ENCODE results near the gene SGPP2.
"Not testable (repeated sequence)": the region's sequence is repeated elsewhere in the genome, so short reads cannot be mapped to it uniquely, and the experiment has no call there.

SGPP2 gene

DNA sequence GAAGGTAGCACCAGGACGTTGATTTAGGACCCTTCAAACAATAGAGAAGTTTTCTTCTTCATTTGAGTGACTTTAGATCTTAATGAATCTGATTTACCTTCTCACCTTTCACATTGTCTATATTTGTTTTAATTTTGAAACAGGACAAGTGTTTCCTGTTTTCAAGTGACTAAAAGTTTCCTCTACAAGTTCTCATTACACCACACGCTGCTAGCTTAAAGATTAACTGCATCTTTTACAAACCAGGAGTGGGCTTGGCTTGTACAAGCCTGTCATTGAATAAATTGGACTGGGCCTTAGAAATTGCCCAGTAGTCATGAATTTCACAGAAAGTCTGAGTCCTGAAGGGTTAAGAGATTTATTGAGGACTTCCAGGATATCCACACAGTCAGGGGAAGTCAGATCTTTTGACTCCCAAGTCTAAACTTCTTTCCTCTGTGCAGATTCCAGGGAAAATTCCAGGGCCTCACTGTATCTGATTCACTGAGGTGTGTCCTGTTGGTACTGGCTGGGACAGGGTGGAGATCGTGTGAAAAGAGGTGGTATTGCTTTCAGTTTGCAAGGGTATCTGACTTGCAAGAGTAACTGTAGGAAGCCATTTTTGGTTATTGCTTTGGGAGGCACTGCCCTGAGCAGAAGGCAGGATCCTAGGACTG, 3.4 kb downstream of the SGPP2 start:
- no peak for DNase-seq (ENCODE audit: low read depth in 2 of 2)

DNA sequence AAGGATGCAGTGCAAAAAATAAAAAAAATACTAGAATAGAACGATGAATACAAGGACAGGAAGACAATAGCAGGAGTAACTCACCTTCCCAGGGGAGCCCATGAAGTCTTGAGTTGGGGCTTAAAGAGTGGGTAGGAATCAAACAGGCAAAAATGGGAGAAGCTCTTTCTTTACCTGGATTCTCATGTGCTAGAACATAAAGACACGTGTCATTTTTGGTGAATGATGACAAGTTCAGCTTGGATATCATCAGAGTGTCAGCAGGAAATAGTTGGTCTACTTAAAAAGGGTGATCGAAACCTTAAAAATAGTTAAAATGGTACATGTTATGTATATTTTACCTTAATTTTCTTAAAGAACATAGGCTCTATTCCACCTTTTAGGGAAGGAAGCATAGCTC, 5.7 kb downstream of the SGPP2 start:
- no peak for DNase-seq (ENCODE audit: low read depth in 2 of 2)

DNA sequence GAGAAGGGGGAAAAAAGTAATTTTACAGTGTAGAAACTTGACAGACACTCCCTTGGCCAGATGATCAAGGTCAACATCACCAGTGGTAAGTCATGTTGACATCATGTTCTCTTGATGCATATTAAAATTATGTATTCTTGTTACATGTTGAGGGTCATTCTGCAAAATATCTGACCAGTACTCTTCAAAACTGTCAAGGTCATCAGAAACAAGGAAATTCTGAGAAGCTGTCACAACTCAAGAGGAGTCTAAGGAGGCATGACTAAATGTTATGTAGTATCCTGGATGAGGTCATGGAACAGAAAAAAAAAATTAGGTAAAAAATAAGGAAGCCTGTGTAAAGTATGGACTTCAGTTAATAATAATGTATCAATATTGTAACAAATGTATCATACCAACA, 6.3 kb downstream of the SGPP2 start:
- no peak for DNase-seq (ENCODE audit: low read depth in 2 of 2)

GRCh38 chr2:222431869-222432268, 7.5 kb downstream of the SGPP2 start:
- no peak for DNase-seq (ENCODE audit: low read depth in 2 of 2)

DNA sequence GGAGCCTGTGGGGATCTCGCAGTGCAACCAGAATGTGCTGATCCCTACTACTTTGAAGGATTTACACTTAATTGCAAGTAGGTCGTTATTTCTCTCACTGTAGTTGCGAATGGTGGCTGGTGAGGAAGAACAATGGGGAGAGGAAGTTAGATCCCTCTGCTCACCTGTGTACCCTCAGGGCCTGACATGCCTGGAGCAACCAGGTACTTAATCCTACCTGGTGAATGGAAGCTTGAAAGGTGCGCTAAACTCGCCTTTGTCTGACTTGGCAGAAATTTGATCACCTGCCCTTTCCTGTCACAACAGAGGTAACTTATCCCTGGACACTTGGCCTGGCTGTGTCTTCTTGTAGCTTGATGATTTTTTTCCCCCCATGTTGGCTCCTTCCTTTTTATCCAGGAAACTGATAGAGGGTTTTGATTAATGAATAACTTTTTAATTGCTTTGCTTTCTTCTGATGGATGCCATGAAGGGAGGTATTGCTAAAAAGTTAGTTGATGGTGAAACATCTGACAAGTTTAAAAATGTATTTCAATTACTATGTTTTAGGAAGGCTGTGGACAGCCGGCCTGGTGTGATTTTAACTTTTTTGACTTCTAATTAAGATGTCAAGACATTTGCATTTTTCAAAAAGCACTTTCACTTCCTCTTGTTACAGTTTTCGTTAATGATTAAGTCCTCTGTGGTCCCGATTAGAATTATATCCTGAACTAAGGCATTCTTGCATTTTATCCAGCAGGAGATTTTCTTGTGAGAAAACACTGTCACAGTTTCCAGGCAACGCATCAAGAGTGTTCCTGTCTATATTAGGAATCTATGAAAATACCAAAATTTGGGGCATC, 9.2 kb downstream of the SGPP2 start:
- no peak for DNase-seq (ENCODE audit: low read depth in 2 of 2)

- DNase-seq (ENCODE audit: low read depth in 2 of 2), result no peak
These were observed 9.9 kb downstream of the SGPP2 start for GRCh38 chr2:222434204-222434603.

DNA sequence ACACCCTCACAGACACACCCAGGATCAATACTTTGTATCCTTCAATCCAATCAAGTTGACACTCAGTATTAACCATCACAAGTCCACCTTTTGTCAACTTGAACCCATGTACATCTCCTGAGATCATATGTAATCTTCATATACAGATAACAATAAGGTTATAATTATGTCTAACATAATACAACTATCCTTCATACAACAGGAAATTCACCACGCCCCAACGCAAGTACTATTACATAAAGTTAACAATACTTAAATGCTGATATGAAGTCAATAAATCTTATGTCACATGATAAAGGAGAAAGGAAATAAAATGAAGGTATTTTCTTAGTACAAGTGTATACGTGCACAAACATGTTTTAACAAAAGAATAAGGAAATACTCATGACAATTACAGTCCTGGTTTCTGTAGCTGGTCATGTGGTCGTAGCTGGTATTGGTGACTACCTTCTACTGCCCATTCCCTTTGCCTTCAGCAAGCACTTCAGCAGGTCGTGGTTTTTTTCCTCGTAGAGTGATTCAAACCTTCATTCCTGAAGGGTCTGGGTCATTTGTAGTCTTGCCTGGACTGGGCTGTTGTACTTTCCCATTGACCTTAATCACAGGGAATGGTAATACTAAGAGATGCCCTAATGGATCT, 11.2 kb downstream of the SGPP2 start:
- not testable (repeated sequence) for DNase-seq (ENCODE audit: low read depth in 2 of 2)

DNA sequence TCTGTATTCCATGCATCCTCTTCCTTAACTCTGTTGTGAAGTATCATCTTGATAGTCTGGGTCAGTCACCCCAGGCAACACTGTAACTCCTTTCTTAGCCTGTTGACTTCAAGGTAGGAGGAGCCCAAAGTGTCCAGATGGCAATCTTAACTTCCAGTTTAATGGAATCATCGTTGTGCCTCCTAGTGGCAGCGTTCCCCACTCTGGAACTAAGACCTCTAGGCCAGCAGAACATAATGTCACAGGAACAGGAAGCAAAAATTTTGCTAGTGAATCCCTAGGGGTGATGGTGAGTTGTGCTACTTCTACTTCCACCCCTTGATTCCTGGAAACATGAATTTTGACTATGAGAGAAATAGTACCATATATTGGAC, 11.7 kb downstream of the SGPP2 start:
- no peak for DNase-seq (ENCODE audit: low read depth in 2 of 2)

GRCh38 chr2:222439692-222440091, 15.3 kb downstream of the SGPP2 start:
- DNase-seq (ENCODE audit: low read depth in 2 of 2), result no peak

DNA sequence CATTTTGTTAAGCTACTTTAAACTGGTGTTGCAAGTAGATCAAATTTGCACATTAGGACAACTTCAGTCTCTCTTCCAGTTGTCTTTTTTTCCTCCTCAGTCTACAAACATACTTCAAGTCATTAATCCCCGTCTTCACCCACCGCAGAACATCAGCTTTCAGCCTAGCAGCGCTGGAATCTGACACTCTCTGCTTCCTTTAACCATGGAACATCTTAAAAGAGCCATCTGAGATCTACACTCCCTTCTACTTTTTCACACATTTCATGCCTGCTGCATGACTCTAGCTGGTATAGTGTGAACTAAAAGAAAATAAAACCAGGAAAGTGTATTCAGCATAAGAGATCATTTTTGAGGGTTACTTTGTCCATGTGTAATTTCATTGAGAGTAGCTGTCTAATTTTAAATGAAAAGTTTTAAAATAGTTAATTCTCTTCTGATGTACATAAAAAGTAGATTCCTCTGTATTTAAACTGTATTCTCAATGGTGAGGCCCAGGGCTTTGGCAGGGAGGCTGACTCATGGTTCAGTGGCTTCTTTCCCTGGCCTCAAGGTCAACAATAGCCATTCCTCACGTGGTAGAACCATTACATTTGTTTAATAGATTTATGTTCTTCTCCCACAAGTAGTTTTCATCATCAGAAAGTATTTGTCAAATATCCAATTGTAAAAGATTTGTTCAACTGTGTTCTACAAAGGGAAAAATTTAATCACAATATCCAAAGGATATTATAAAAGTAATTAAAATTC, 16.5 kb downstream of the SGPP2 start:
- peak in 1 of 2 experiments; percentile 14 for DNase-seq (ENCODE audit: low read depth in 2 of 2)

- DNase-seq (ENCODE audit: low read depth in 2 of 2), result no peak
These were observed 18.3 kb downstream of the SGPP2 start for GRCh38 chr2:222442665-222443064.

- DNase-seq (ENCODE audit: low read depth in 2 of 2), result no peak
These were observed 20.9 kb downstream of the SGPP2 start for GRCh38 chr2:222445227-222445626.

DNA sequence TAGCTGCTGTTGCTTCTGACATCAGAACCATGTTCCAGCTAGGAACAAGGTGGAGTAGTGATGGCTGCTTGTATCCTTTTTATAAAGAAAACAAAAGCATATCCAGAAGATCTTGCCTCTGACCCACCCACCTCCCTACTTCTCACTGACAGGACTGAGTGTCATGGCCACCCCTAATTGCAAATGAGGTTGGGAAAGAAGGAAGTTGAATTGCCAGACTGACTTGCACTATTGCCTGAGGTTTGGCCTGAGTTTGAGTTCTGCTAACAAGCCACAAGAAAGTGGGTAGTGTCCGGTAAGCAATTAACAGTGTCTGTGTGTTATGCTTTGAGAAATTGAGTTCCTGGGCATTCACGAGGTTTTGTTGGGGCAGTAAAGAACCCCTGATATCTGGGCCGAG, 22.8 kb downstream of the SGPP2 start:
- DNase-seq (ENCODE audit: low read depth in 2 of 2), result no peak

DNA sequence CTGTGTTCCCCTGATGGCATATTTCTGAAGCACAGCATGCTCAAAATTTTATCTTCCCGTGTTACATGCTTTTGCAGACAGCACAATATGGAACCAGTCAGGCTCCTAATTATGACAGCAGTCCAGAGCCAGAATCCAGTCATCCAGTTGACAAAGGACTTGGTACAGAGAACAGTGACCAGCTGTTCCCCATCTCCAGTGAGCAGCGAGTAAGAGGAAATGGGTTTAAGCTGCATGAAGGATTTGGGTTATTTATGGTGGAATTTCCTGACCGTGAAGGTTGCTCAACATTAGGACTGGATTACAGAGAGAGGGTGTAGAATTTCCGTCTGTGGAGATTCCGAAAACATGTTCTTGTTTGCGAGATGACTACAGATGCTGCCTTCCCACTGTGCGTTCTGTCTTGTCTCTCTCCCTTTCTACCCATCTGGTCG, 24.4 kb downstream of the SGPP2 start:
- peak; percentile 47 to 53 for DNase-seq (ENCODE audit: low read depth in 2 of 2)

- DNase-seq (ENCODE audit: low read depth in 2 of 2), result no peak
These were observed 25.7 kb downstream of the SGPP2 start for GRCh38 chr2:222450021-222450420.

DNA sequence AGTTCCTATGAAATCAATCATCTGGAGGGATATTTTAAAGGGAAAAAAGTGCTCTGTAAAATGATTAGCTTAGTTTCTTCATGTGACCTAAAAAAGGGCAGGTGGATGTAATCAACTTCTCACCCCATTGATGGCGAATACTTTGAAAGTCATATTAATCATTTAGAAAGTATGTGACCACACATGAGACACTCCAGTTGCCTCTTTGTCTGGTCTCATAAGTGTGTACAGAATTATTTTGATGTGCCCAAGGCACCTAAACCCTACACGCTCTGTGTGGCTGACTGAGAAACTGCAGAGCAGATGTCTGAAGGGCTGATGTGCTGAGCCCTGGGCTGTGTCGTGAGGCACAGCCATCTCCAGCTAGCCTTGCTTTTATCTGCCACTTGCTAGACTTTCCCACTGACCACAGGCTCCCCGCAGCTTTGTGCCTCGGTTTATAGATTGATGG, 26.9 kb downstream of the SGPP2 start:
- no peak for DNase-seq (ENCODE audit: low read depth in 2 of 2)

DNA sequence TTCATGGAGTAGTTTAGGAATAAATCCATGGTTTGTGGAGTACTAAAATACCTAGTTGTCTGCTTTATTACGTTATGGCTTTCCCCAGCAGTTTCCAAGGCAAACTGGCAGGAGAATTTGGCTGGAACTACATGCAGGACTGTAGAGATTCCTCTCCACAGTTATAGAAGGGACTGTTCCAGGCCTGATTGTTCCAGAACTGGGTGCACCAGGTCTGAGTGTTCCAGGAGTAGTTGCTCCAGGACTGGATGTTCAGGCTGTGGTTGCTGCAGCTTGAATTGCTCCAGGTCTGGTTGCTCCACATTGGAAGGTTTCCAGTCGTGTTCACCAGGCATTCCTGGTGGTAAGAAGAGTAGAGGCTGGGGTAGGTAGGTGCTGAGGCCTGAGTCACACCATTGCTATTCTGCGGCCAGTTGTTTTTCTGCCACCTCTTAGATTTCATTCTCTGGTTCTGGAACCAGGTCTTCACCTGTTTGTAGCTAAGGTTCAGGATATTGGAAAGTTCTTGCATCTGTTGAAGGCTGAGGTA, 28.1 kb downstream of the SGPP2 start:
- DNase-seq (ENCODE audit: low read depth in 2 of 2), result no peak

- DNase-seq (ENCODE audit: low read depth in 2 of 2), result no peak
These were observed 32.2 kb downstream of the SGPP2 start for GRCh38 chr2:222456479-222457077.

- DNase-seq (ENCODE audit: low read depth in 2 of 2), result no peak
These were observed 35.6 kb downstream of the SGPP2 start for GRCh38 chr2:222459983-222460382.

GRCh38 chr2:222465746-222466145, 41.4 kb downstream of the SGPP2 start:
- no peak for DNase-seq (ENCODE audit: low read depth in 2 of 2)

- DNase-seq (ENCODE audit: low read depth in 2 of 2), result no peak
These were observed 44.0 kb downstream of the SGPP2 start for GRCh38 chr2:222468346-222468745.

Data from fibroblast of skin of left biceps (primary cell).